HK-2 (cell line): ENCODE measurements around the gene TRPV6.

ENCODE experiments used
- DNase-seq: peaks from one replicate; pipeline ENCODE4 v3.0.0-alpha.2; 2018; ENCODE audit not compliant: unreplicated experiment

The TRPV6 gene

DNA sequence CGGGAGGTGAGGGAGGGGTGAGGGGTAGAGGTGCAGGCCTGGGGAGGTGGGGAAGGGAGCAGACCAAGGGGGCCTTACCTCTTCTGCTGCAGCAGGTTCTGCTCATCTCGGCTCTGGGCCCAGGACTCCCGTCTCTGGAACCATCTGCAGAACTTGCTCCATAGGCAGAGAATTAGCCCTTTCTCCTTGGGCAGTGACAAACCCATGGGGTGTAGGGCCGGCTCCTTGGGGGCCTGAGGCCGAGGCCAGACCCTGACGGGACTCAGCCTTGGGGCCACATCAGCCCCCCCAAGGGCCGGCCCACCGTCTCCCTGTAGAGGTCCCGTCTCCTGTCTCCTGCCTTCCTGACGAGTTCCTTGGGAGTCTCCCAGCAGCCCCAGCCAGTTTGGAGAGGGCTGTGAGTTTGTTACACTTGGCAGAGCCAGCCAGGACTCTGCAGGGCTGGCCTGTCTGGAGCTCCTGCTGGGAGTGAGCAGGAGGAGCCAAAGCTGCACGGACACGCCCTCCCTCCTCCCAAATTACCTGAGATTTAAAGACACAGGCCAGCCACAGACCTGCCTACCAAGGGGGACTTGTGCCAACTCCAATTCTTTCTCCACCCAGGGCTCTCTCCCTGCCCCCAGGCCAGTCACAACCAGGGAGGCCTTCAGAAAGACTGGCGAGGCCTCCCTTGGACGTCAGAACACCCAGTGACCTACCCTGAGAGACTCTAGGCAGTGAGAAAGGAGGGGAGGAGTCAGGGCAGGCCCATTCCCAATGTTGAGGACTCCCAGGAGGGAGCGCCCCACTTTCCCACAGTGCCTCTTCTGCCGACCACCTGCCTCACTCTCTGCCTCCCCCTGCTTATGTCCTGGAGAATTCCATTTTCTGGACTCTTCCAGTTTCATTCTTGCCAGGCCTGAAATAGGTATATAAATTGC is at the start of gene TRPV6:
TRPV6 (minus strand) TSS at position 435 of the 920 bp plus-strand sequence.
- no peak for DNase-seq

DNA sequence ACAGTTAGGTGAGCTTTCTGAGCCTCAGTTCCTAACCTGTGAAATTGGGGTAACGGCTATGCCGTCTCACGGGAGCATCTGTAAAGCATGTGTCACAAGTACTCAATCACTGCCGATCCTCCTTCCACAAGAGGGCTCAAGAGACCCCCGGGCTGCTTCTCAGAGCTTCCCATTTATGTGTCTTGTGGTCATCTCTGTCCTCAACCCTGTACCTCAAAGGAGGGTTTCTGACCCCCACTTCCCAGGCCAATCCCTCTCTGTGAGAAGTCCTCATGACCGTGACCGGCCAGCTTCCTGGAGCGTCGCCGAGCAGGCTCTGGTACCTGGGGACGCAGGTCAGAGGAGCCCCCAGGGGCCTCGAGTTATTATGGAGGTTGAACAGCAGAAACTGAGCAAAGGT is 48.5 kb upstream of the TRPV6 start:
- DNase-seq: no peak

DNA sequence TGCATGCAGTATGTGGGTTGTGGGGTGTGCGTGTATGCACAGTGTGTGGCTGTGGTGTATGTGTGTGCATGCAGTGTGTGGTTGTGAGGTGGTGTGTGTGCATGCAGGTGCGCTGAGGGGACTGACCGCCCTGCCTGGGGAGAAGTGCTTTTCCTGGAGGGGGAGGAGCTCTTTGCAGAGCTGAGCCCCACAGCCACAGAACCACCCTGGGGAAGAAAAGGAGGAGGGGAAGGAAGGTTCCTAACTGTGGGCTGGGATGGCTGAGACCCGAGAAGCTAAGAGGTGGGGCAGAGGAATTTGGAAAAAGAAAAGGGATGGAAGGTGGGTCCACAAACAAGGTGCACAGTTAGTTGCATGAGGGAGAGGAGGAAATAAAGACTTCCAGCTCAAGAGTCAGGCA is 48.1 kb upstream of the TRPV6 start, which contains the start of gene TRPV5:
TRPV5 (minus strand) TSS at position 123 of the 400 bp plus-strand sequence. CDS start 287 bp downstream, outside the sequence.
- DNase-seq: no peak

DNA sequence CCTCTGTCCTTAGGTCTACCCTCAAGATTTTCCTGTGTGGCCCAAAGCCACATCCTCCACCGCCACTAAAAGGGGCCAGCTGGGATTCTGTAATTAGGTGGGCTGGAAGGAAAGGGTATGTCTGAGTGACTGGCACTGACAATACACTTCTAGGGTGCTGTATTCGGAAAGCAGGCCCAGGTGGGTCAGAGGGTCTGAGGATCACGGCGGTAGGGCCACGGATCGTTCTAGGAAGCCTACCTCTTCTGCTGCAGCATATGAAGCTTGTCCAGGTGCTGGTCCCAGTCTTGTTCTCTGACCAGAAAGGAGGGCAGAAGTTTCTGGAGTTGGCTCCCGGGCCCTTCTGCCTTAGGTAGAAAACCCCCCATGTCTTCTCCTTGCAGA is 47.5 kb upstream of the TRPV6 start:
- DNase-seq: no peak

DNA sequence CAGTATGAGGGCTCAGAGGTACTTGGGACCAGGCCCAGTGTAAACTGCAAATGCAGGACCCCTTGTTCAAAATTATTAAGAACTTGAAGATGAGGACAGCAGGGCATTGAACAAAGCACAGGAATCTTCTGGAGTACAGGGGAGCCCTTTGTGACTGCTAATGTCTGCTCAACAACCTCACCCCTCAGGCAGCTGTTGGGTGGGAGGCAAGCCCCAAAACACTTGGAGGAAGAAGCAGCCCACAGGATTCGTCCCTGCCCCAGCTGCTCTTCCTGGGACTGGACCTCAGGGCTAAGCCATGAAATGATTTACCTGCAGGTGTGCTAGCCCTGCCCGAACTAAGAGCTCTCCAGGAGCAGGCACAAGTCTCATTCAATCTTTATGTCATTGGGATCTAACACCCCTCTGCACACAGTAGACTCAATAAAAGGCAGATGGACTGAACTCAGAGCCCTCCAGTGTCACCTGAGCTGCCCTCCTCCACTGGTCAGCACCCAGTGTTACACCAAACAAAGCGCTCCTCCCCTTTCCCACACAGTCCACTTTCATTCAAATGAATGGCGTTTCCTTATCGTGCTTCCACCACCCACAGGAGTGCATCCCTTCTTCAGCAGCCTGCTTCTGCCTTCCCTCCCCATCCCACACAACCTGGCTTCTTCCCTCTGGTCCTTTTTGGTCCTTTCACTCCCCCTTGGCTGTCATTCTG is 47.0 kb upstream of the TRPV6 start:
- no peak for DNase-seq

DNA sequence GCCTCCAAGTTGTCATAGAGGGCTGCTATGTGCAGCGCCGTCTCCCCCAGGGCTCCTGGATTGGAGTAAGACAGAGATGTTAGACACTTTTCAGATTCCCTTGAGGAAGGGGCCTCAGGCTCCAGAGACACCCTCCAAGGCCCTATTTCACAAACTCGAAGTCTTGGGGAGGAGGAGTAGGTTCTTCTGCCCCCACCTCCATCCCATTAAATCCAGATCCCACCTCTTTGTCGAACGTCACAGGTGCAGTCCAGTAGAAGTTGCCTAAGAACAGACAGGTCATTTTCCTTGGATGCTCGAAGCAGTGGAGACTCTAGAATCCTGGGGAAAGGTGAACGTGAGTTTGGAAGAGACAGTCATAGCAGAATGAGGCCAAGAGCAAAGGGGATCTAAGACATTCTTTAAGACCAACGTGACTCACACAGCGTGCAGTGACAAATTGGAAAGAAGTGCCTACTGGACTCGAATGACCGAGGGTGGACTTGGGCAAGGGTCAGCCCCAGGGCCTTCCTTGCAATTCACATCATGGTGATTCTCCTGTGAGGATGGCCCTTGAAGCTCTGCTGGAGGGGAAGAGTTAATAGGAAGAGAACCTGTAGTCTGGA is 44.7 kb upstream of the TRPV6 start:
- no peak for DNase-seq

DNA sequence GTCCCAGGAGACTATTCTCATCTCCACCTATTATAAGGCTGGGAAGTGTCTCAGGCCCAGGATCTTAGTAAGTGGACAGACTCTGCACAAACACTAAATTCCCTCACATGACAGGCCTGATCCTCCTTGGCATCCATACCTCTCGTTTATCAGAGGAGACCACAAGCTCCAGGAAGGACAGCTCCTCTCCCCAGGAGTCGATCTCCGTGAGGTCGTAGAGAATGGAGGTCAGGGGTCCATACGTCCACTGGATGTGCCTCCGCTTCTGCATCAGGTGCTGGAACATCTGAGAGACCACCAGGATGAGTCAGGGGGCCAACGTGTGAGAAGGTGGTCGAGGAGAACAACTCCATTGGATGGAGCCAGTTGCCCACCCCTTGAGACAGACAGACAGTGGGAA is 42.4 kb upstream of the TRPV6 start:
- DNase-seq: no peak

DNA sequence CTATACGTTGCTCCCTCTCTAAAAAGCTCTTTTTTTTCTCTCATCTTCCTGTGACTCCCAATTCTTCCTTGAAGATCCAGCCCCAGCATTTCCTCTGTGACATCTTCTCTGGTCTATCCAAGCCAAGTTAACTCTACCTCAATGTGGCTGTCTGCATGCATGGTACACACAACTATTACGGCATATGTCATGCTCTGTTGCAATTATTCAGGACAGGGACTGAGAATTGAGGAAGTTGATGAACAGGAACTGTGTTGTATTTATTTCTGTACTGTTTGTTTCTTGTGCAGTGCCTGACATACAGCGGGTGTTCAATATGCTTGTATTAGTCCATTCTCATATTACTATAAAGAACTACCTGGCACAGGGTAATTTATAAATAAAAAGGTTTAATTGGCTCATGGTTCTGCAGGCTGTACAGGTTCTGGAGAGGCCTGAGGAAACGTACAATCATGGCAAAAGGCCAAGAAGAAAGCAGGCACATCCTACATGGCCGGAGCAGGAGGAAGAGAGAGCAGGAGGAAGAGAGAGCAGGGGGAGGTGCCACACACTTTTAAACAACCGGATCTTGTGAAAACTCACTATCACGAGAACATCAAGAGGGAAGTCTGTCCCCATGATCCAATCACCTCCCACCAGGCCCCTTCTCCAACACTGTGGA is 41.7 kb upstream of the TRPV6 start:
- DNase-seq: no peak

DNA sequence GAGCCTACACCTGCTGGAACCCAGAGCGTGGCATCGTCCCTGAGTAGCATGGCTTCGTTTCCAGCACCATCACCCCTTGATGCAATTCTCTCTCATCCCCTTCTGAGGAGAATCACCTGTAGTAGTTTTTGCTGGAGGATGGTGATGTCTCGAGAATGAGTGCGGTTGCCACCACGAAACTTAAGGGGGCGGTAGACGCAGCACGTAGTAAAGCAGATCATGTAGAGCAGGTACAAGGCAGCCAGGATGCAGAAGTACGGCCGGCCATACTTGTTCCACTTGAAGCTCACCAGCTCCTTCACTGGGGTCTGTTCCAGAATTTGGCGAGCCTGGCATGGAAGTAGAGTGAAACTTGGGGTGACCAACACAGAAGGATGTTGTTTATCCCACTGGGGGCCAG is 39.9 kb upstream of the TRPV6 start:
- DNase-seq: no peak

DNA sequence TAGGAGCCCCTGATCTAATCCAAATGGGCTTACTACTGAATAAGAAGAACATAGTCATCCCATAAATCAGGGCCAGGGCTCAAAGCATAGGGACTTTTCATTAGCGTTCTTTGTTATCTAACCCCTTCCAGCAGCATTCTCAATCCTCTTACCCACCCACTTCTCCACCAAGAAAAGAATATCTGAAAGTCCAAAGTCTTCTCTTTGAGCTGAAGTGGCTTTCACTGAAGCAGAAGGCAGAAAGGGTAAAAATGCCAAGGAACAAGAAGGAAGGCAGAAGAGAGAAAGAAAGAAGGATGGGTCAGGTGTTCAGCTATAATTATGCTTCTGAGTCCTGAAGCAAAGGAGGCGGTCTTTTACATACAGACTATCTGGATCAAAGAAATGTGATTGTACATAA is 37.8 kb upstream of the TRPV6 start:
- no peak for DNase-seq

DNA sequence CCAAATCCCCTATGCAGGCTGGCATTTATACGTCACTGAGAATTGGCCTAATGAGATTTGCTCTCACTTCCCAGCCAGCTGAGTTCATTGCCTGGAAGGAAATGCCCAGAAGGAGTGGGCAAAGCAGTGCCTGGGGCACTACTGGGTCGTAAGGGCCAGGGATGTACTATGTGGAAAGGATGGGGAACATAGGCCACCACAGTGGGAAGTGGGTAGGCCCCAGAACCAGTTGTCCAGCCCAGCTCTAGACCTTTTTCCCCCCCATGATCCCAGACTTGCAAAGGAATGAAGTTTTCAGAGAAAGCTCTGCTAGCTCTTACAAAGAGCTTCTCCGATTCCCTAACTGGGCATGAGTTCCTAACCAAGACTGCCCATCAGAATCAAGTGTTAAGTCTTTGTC is 34.1 kb upstream of the TRPV6 start:
- no peak for DNase-seq

DNA sequence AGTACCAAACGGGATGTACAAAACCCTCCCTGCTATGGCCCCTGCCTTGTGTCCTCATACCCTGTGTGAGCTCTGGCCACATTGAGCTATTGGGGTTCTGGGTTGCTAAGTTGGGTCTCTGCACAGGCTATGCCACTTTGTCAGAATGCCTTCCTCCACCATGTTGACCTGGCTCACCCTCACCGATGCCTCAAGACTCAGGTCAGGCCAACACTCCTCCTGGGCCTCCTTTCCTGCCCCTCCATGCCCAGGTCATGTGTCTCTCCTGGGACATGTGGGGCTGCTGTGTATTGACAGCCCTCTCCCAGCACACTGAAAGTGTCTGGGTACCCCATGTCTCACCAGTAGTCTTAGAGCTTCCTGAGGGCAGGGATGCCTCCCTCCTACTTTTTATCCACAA is 33.4 kb upstream of the TRPV6 start:
- no peak for DNase-seq

DNA sequence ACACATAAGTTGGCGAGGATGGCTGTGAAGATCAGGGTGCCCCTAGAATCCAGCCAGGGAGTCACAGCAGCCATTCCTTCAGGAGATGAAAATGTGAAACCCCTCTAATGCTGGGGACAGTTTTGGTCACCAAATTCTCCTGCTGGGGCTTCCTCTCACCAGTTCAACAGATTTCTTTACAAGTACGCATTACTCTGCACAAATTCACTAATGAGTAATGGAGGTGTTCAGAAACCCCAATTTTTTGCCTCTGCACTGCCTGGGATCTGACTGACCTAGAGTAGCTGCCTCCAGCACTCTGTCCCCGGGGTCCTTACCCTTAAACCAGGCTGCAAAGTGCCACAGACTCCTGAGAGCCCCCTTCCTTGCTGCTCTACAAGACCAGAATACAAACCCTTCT is 31.9 kb upstream of the TRPV6 start:
- no peak for DNase-seq

DNA sequence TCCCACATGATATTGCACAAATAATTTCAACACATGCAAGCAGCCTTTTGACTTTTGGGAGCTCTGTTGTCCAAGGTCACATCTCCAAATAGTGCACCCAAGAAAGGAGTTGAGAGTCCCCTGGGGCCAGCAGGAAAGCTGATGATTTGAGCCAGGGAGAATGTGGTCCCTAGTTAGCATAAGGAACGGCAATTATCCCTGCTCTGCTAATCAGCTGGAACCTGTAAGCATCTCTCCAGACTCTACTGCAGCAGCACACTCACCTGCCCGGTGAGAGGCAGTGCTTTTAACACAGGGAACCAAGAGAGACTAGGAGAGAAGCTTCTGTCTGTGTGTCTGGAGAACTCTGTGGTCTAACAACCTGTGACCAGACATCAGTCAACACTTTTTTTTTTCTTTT is 31.0 kb upstream of the TRPV6 start:
- DNase-seq: no peak

DNA sequence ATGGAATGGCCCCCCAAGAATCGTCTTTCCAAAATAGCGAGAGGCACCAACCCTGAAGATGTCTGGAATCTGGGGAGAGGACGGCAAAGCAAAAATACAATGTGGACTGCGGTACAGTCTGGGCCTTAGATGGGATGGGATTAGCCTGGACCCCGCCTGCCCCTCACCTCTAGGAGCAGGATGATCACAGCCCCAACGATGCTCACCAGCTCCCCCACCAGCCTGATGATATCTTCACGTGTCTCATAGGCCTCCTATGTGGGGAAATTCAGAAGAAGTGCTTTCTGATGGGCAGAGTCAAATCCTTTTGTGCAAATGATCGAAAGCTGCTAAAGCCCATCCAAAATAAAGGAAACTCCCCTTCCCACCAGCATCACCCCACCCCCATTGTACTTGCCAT is 29.8 kb upstream of the TRPV6 start:
- no peak for DNase-seq

DNA sequence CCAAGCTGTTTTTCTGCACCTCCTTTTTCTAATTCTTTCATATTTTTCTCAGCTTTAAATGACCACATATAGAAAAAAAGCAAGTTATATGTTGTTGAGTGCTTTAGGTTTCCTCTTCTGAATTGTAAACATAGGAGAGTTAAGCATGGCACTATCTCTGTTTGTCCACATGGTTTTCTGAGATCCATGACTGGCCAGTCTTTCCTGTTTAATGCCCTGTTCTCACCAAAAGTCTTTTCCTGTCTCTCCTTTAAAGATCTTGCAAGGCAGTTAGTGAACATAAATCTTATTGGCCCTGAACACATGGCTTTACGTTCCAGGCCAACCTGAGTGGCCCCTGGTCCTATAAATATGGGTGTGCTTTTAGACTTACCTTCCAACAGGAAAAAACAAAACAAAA is 28.6 kb upstream of the TRPV6 start:
- DNase-seq: no peak

DNA sequence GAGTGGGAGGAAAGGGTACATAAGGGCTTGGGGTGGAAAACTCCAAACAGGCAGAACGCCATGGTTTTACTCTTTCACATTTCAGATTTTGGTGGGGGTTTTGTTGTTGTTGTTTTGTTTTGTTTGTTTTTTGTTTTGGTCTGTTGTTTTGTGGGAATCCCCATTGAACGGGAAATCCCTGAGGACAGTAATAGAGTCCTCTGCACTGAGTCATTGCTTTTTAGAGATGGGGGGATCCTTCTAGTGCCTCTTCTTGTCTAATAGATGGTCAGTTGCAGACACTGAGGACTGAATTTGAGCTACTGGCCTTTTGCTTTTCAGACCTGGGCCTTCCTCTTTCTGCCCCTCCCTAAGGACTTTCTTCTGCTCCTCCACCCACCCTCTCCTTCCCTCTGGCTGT is 28.0 kb upstream of the TRPV6 start:
- no peak for DNase-seq

DNA sequence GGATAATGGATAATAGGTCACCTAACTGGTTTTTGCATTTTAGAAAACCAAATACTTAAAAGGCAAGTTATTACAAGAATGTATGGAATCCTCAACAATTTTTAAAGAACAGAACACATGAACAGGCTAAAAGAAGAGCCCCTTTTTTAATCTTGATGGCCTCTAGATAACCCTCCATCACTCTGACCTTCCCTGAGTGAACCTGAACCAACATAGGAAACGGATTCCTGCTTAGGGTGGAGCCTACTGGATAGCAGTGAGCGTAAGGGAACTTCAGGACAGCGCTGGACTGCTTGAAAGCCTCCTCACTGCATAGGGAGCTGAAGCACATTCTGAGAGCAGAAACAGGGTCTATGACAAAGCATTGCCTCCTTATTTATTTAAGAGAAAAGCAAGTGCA is 27.5 kb upstream of the TRPV6 start:
- no peak for DNase-seq

DNA sequence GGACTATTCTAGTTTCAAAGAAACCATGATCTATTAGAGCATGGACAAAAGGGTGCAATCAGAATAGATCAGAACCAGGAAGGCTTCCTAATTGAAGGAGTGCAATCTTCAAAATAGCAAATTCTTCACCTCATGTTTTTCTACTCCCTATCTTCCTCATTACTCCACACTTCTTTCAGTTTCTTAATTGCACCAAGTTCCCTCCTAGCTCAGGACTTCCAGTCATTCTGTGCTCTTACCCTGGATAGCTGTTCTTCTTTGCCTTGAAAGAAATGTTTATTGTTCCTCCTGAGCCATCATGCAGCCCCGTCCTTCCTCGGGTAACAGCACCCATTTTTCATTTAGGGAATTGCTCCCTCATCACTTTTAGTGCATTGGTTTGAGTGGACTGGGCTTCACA is 24.9 kb upstream of the TRPV6 start:
- no peak for DNase-seq

DNA sequence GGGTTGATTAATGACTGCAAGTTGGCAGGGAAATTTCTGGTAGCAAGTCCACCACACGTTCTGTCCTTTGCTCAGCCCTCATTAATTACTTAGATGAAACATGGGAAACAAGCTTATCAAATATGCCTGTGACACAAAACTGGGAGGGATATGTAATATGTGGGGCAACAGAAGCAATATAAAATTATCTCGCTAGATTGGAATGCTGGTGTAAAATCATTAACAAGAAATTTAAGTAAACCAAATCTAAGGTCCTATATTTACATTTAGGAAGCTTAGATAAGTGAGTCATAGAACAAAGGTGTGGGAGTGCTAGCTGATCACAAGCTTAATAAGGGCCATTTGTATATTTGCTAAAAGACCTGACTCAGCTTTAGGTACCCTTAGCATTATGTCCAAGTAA is 24.5 kb upstream of the TRPV6 start:
- no peak for DNase-seq

DNA sequence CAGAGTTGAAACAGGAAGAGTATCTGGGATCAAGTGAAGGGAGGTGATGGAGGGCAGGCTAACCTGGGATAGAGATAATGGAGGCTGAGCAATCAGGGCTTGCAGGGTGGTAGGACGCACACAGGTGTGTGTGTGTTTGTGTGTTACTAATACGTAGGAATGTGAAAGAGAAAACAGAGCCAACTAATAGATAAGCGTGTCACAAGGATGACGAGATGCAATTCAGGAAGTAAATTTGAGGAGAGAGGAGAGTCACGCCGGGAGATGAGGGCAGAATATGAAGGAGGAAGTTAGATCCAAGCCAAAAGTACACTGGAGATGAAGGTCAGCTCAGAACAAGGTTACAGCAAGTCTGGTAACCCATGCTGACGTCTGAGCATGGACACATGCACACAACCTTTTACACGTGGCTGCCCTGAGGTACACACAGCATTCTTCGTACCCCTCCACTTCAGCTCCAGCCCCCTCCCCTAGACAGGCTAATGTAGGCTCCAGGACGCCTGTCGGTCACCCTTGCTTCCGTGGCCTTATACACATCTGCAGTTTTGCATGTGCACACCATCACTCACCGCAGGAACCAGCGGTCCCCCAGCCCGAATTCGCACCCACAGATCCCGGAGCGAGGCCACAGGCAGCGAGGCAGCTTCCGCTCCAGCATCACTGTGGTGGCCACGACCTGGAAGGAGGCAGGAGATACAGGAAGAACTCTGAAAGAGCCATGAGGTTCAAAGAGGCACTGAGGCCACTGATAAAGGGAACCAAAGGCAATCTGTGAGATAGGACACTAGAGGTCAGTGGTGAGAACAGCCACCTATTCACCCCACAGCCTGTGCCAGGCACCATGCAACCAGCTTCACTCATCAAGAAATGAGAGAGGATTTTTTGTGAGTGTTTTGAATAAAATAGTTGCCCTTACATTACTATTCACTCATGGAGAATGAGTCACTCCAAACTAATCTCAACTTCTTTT is 23.7 kb upstream of the TRPV6 start:
- DNase-seq: no peak
